Measurements from ENCODE around the gene ANKRD37. TPM values are rescaled to one million over a fixed set of nuclear protein-coding genes. Genes with fewer than 3 reads are reported as not detected.

Gene ANKRD37
- total RNA-seq, 2 experiments from 2014 or later: 12.5 to 14.1 TPM

DNA sequence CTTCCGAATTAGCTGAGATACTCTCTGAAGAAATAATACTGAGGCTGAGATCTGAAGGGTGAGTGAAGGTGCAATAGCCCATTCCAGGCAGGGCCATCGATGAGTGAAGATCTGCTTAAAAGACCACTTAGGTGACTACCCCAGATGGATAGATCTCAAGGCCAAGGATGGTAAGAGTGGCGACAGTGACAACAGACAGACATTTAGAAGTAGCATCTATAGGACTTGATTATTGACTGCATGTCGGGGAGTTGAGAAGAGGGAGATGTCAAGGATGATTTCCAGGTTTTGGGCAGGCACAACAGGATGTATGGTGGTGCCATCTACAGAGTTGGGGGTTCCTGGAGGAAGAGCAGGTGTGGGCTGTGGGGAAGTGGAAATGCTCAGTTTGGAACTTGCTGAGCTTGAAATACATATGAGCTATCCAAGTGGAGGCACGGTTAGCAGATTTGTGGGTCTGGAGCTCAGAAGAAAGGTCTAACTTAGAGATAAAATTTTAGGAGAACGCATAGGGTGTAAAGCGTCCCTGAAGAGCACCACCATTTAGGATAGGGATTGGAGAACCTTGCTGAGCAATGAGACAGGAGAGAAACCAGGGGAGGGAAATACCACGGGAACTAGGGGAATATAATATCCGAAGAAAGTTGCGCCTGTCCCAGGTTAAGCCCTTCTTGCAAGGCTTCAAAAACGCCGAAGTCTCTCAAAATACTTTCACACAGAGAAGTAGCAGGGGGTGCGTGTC, 28.4 kb downstream of the ANKRD37 start:
- Mint-ChIP-seq H3K4me3 (peak overlapping the region; percentile 87), H3K27ac (peak overlapping the region; percentile 98), H3K36me3 (peaks cover 12% of the 10 kb centered on the region), H3K27me3 (peaks cover 4% of the 10 kb centered on the region), H3K9me3 (no peaks in the 10 kb centered on the region), H3K4me1 (peaks cover 25% of the 10 kb centered on the region)
- DNase-seq: no peak

DNA sequence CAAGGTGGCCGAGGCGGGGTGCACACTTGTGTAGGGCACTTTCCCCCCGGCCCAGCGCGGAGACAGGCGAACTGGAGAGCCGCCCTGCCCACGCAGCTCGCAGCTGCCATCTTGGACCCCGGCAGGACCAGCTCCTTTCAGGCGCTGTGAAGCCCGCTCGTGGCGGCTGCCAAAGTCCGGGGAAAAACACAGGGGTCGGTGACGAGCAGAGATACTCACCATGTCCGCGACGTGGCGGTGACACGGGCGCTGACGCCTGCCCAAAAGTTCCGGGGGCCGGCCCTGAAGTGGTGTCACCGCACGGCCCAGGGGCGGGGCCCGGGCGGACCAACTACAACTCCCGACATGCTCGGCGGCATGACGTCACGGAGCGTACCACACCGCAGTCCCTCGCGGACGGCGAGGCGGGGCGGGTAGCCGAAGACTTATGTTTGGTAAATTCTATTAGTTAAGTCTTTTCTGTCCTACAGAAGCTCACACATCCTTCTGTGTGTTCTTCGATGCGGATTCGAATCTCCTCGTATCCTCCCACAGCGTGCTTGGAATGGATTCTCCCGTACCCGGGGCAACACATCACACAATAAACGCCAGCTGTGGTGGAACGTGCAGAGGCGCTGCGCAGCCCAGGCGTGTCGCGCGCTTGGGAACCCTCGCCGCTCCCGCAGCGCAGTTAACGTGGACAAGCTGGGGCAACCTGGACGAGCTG, 29.2 kb downstream of the ANKRD37 start, which contains the start of gene UFSP2:
Gene UFSP2, minus strand, starts transcription at position 318 of the 706 bp plus-strand sequence. Its CDS starts 96 bp downstream, at position 222.
- H3K27ac Mint-ChIP-seq: peak within 1 kb of the TSS; percentile 98
- H3K9me3 Mint-ChIP-seq: no peaks in the 10 kb centered on the region
- peak within 1 kb of the TSS; percentile 87 for H3K4me3 Mint-ChIP-seq
- peaks cover 12% of the 10 kb centered on the region for H3K36me3 Mint-ChIP-seq
- DNase-seq: peak; percentile 86
- peaks cover 4% of the 10 kb centered on the region for H3K27me3 Mint-ChIP-seq
- H3K4me1 Mint-ChIP-seq: peaks cover 25% of the 10 kb centered on the region

DNA sequence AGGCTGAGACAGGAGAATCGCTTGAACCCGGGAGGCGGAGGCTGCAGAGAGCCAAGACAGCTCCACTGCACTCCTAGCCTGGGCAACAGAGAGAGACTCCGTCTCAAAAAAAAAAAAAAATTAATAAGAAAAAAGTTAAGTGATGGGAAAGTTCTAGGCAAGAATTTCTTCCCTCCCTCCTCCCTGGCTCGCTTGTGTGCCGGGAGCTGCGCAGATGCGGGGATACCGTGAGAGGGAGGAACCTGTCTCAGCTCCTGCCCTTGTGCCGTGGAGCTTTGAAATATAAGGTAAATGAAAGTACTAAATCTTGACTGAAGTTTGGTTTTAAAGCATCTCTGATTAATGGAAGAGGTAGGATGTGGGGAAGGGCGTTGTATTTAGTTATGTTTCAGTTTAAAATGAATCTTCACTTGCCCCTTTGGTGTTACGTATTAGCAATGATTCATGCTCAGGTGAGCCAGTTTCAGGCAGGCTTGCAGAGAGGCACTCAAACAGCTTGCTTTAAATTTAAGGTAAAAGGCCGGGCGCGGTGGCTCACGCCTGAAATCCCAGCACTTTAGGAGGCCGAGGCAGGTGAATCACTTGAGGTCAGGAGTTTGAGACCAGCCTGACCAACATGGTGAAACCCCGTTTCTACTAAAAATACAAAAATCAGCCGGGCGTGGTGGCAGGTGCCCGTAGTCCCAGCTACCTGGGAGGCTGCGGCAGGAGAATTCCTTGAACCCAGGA, 30.5 kb downstream of the ANKRD37 start:
- peaks cover 10% of the 10 kb centered on the region for H3K27me3 Mint-ChIP-seq
- H3K4me1 Mint-ChIP-seq: peaks cover 19% of the 10 kb centered on the region
- no peak overlapping the region for H3K4me3 Mint-ChIP-seq
- peaks cover 3% of the 10 kb centered on the region for H3K36me3 Mint-ChIP-seq
- no peak overlapping the region for H3K27ac Mint-ChIP-seq
- DNase-seq: no peak
- H3K9me3 Mint-ChIP-seq: no peaks in the 10 kb centered on the region

DNA sequence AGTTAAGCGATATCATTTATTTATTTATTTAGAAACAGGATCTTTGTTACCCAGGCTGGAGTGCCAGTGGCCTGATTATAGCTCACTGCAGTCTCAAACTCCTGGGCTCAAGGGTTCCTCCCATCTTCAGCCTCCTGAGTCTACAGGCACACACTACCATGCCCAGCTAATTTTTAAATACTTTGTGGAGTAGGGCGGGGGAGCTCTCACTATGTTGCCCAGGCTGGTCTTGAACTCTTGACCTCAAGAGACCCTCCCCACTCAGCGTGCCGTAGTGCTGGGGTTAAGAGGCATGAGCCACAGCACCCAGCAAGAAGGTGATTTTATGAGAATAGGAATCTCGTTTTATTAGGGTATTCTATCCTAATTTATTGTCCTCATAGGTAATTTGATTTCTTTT, 33.0 kb downstream of the ANKRD37 start:
- H3K27ac Mint-ChIP-seq: no peak overlapping the region
- H3K4me3 Mint-ChIP-seq: no peak overlapping the region
- no peak for DNase-seq
- peaks cover 10% of the 10 kb centered on the region for H3K27me3 Mint-ChIP-seq
- peaks cover 6% of the 10 kb centered on the region for H3K4me1 Mint-ChIP-seq
- no peaks in the 10 kb centered on the region for H3K9me3 Mint-ChIP-seq
- H3K36me3 Mint-ChIP-seq: peaks cover 3% of the 10 kb centered on the region

DNA sequence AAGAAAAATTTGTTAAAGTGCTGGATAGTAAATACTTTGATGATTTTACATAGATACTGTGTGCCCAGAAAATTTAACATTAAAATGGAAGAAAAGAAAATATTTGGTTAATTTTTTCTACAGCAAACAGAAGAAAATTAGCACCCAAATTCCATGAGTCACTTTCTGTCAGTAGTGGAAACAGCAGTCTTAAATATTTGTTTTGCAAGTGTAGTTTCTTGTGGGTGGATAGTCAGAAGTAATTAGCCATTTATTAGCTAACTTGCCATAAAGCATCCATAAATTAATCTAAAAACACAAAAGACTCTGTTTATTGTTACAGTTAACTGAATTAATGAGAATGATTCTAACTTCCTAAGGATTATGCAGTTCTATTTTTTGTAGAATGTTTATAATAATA, 38.8 kb downstream of the ANKRD37 start:
- no peaks in the 10 kb centered on the region for H3K36me3 Mint-ChIP-seq
- no peak for DNase-seq
- H3K27me3 Mint-ChIP-seq: peaks cover 6% of the 10 kb centered on the region
- H3K9me3 Mint-ChIP-seq: no peaks in the 10 kb centered on the region
- no peak overlapping the region for H3K27ac Mint-ChIP-seq
- no peaks in the 10 kb centered on the region for H3K4me1 Mint-ChIP-seq
- H3K4me3 Mint-ChIP-seq: no peak overlapping the region

DNA sequence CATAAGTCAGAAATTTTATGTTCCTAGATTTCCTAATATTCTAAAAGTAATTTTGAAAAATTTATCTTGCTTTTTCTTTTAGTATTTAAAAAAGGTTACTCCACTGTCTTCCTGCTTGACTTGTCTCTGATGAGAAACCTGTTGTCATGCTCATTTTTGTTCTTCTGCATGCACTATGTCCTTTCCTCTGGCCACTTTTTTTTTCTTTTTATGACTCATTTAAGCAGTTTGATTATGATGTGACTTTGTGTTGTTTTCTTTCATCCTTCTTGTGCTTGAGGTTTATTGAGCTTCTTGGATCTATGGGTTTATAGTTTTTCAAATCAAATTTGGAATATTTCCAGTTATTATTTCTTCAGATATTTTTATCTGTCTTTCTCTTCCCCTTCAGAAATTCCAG, 41.2 kb downstream of the ANKRD37 start:
- Mint-ChIP-seq H3K36me3 (no peaks in the 10 kb centered on the region), H3K27ac (no peak overlapping the region), H3K4me3 (no peak overlapping the region), H3K9me3 (no peaks in the 10 kb centered on the region), H3K27me3 (peaks cover 3% of the 10 kb centered on the region), H3K4me1 (no peaks in the 10 kb centered on the region)
- DNase-seq: no peak

DNA sequence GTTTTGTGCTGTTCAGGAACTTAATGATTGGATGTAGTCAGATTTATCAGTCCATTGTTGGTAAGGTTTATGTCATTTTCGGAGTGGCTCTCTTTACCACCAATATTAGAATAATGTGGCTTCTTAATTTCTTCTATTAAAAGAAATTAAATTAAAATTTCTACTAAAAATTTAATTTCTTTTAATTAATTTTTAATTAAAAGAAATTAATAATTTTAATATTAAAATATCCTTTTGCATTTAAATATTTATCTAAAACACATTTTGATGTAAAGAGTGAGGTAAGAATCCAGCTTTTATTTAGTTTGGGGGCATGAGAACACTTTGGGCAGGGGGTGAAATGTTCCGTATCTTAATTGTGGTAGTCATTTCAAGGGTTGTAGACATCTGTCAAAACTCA, 44.8 kb downstream of the ANKRD37 start:
- H3K27me3 Mint-ChIP-seq: peaks cover 3% of the 10 kb centered on the region
- no peaks in the 10 kb centered on the region for H3K36me3 Mint-ChIP-seq
- DNase-seq: no peak
- no peak overlapping the region for H3K4me3 Mint-ChIP-seq
- H3K4me1 Mint-ChIP-seq: no peaks in the 10 kb centered on the region
- no peak overlapping the region for H3K27ac Mint-ChIP-seq
- no peaks in the 10 kb centered on the region for H3K9me3 Mint-ChIP-seq

DNA sequence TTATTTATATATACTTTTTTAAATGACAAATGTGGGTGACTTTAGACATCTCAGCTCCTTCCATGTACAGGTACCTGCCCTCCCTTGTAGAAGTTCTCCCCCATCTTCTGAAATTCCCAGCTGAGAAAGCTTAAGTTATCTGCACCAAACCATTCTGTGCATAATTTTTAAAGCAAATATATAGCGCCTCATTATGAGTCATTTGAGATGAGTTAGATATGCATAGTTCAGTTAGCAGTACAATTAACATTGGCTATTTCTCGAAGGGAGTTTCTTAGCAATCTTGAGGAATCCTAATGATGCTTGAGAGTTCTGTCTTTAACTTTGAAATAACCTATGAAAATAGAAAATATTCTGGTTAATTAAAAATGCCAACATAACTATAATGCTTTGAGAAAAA, 48.6 kb downstream of the ANKRD37 start:
- no peak for DNase-seq
- Mint-ChIP-seq H3K4me3 (no peak overlapping the region), H3K36me3 (no peaks in the 10 kb centered on the region), H3K27ac (no peak overlapping the region), H3K27me3 (peaks cover 4% of the 10 kb centered on the region), H3K4me1 (no peaks in the 10 kb centered on the region), H3K9me3 (no peaks in the 10 kb centered on the region)

Other genes starting within 250 kb of the ANKRD37 start
- gene CFAP97, start 192.8 kb upstream of the ANKRD37 start, total RNA-seq: 10 to 100 TPM; 49.2 to 49.3 TPM
- gene SNX25, start 187.2 kb upstream of the ANKRD37 start, total RNA-seq: 10 to 100 TPM; 12.4 to 14.3 TPM
- under 1 TPM; 0.41 to 0.44 TPM for gene LRP2BP, start 917 bp upstream of the ANKRD37 start, total RNA-seq
- 10 to 100 TPM; 25.6 to 27.2 TPM for gene UFSP2, start 29.1 kb downstream of the ANKRD37 start, total RNA-seq
- under 1 TPM; 0.18 to 0.19 TPM for gene CCDC110, start 74.9 kb downstream of the ANKRD37 start, total RNA-seq
- not detected for gene PDLIM3, start 138.7 kb downstream of the ANKRD37 start, total RNA-seq

Measured in activated naive CD8-positive, alpha-beta T cell treated with anti-CD3 and anti-CD28 coated beads for 36 hours (primary cell).